Hindlimb muscle (tissue), 1 donor: ENCODE measurements around the gene ANO9. TPM values are rescaled to one million over a fixed set of nuclear protein-coding genes. Genes with fewer than 3 reads are reported as not detected.
"Not testable (repeated sequence)": the region's sequence is repeated elsewhere in the genome, so short reads cannot be mapped to it uniquely, and the experiment has no call there.

Experiments
- DNase-seq: peaks from one replicate; pipeline ENCODE4 v3.0.0-alpha.2; 2013
- polyA plus RNA-seq: library from polyadenylated mRNA; unstranded; fragments of 120-200 nt; gene quantifications from one replicate; pipeline ENCODE4 v1.2.1, GENCODE V29; 2013; ENCODE audit not compliant: insufficient read length

The ANO9 gene
- polyA plus RNA-seq, 1 donor, result 0.53 TPM

GRCh38 chr11:398826-399225 is 43.0 kb downstream of the ANO9 start:
- no peak for DNase-seq

- DNase-seq, result peak; percentile 65
Measured at GRCh38 chr11:396948-397548, 44.8 kb downstream of the ANO9 start.

- DNase-seq, result no peak
Measured at GRCh38 chr11:396511-396947, 45.3 kb downstream of the ANO9 start.

- DNase-seq, result no peak
Measured at GRCh38 chr11:395866-396265, 45.9 kb downstream of the ANO9 start.

GRCh38 chr11:394858-395655 is 46.8 kb downstream of the ANO9 start:
- no peak for DNase-seq

DNA sequence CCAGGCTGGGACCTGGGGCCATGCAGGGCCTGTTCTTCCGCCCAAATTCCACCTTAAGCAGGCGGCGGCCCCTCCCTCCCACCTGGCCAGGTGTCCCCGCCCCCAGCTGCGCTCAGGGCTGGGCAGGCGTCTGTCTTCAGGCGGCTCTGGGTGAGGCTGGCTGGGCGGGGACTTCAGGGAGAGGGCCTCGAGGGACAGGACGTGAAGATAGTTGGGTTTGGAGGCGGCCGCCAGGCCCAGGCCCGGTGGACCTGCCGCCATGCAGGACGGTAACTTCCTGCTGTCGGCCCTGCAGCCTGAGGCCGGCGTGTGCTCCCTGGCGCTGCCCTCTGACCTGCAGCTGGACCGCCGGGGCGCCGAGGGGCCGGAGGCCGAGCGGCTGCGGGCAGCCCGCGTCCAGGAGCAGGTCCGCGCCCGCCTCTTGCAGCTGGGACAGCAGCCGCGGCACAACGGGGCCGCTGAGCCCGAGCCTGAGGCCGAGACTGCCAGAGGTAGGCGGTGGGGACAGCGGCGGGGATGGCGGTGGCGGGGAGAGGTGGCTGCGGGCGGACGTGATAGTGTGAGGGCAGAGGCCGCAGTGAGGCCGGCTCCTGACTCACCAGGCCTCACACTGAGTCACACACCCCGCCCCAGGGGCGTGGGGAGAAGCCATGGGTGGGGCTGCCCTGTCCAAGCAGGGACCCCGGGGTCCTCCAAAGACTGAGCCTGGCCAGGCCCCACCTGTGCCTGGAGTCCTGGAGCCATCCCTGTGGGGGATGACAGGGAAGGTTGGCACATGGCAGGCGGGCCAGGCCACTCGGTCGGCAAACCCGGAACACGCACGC is 47.6 kb downstream of the ANO9 start, which contains the start of gene PKP3:
Gene PKP3, plus strand, starts transcription at position 176 of the 824 bp plus-strand sequence. Its CDS starts 84 bp downstream, at position 260.
- DNase-seq, result no peak

DNA sequence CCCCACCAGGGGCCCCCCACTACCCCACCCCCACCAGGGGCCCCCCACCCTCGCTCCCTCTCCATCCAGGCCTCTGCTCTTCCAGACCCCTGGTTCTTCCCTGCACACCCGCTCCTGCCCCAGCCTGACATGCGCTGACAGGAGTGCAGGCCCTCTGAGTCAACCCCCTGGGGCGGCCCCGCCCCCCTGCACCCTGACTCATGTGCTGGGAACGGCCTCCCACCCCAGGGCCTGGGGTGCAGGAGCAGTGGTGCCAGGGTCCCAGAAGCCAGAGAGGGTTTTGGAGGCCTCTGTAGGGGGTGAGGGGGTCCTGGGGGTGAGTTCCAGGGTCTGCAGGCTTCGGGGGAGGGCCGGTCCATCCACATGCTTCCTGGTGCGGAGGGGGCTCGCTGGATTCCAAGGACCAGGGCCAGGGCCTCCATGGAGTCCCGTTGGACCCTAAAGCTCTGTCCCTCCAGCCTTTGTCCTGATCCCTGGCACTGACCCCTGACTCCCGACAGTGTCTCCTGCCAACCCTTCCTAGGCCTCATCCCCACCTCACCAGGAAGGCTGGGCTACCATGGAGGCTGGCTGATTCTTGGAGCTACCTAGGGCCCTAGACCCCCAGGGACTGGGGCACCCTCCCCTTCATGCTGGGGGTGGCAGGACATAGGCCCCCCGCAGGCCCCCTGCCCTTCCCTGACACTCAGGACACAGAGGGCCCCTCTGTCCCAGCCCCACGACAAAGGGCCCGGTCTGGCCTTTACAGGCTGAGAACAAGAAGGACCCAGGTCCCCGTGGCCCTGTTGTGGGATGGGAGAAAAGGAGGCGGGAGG is 48.4 kb downstream of the ANO9 start:
- DNase-seq, result no peak

DNA sequence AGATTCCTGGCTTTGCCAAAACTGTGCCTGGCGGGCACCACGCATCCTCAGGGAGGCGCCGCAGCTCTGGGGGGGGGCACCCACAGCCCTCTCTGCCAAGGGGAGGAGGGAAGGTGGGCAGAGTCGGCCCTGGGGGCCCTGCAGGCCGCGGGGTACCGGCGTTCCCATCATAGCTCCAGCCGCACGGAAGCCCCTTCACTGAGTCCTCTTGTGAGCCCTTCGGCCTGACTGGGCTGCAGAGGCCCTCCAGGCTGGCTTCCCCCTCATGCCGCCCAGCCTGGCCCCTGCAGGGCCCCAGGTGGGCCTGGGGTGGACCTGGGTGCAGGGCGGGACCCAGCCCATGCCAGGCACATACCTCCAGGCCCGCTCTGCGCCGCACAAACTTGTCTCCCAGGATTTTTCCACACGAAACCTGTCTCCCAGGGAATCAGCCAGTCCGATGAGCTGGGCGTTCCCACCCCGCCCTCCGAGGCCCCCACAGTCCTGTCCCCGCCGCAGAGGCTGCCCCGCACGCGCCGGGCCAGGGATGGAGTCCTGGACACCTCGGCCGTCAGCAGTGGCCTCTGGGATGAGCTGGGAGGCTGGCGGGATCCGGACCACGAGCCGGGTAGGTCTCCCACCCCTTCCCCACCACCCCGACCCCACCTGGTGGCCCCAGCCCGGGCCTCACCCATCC is 49.6 kb downstream of the ANO9 start:
- no peak for DNase-seq

GRCh38 chr11:391117-392017 is 50.4 kb downstream of the ANO9 start:
- no peak for DNase-seq

- no peak for DNase-seq
Measured at GRCh38 chr11:390175-390574, 51.6 kb downstream of the ANO9 start.

DNA sequence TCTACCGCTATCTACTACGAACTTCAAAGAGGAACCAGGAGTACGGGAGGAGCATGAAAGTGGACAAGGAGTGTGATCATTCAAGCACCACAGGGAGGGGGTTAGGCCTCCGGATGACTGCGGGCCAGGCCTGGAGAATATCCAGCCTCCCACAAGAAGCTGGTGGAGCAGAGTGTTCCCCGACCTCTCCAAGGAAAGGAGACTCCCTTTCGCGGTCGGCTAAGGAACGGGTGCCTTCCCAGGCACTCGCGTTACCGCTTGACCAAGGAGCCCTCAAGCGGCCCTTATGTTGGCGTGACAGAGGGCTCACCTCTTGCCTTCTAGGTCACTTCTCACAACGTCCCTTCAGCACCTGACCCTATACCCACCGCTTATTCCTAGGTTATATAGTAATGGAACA is 52.4 kb downstream of the ANO9 start:
- not testable (repeated sequence) for DNase-seq

- DNase-seq, result no peak
Measured at GRCh38 chr11:387193-387793, 54.5 kb downstream of the ANO9 start.

GRCh38 chr11:386483-386882 is 55.3 kb downstream of the ANO9 start:
- DNase-seq, result no peak

- no peak for DNase-seq
Measured at GRCh38 chr11:385594-386351, 56.0 kb downstream of the ANO9 start.

GRCh38 chr11:384511-384910 is 57.3 kb downstream of the ANO9 start:
- DNase-seq, result no peak

- DNase-seq, result no peak
Measured at GRCh38 chr11:383431-383830, 58.4 kb downstream of the ANO9 start.

GRCh38 chr11:382081-382629 is 59.7 kb downstream of the ANO9 start:
- DNase-seq, result no peak

GRCh38 chr11:381501-382072 is 60.2 kb downstream of the ANO9 start:
- no peak for DNase-seq

DNA sequence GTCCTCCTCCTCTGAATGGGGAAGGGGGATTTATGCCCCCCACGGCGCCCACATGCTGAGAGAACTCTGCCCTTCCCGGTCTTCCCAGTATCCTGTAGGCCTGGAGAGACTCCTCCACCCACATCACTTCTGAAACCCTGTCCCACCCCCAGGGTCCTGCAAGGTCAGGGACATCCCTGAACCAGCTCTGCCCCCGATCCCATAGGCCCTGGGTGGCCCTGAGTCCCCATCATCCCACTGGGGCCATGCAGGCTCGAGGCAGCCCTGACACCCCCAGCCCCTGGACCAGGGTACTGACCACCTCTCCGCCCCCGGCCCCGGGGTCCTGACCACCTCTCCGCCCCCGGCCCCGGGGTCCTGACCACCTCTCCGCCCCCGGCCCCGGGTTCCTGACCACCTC is 60.8 kb downstream of the ANO9 start:
- DNase-seq, result no peak
